ENCODE data around the gene MYLK4.

- TF ChIP-seq POLR2AphosphoS5 (IDR thresholded peaks at IDR 0.05) (no peak), POLR2A (IDR thresholded peaks at IDR 0.05) (no peak)
These were observed 98.8 kb downstream of the MYLK4 start for GRCh38 chr6:2651961-2652360.

Data from breast epithelium (tissue), 3 donors.